ENCODE measurements around the gene NEK11.

Gene NEK11

GRCh38 chr3:131381445-131382291 is 355.0 kb downstream of the NEK11 start, which contains the start of gene NUDT16:
Gene NUDT16, plus strand, starts transcription at chr3:131381774. Its CDS starts 31 bp downstream, at chr3:131381805.
- Histone ChIP-seq H4K8ac (ENCODE audit: low read depth, low read length) (no peak within 1 kb of the TSS), H3K4ac (ENCODE audit: low read depth, low read length) (peak within 1 kb of the TSS; percentile 46), H3K79me1 (ENCODE audit: low read length) (peaks cover 4% of the 10 kb centered on the region), H3K4me2 (ENCODE audit: low read length) (peak within 1 kb of the TSS; percentile 90), H3K23ac (ENCODE audit: low read length) (peak within 1 kb of the TSS; percentile 91), H3K79me2 (ENCODE audit: control insufficient read depth, insufficient read depth, low read length) (no peaks in the 10 kb centered on the region), H3K4me3 (ENCODE audit: low read length) (peak within 1 kb of the TSS; percentile 69), H2BK120ac (ENCODE audit: low read depth, low read length) (no peak within 1 kb of the TSS), H3K36me3 (ENCODE audit: control insufficient read depth, insufficient read depth, low read length) (no peaks in the 10 kb centered on the region), H3K4me1 (ENCODE audit: control insufficient read depth, low read depth, low read length) (no peaks in the 10 kb centered on the region), H3K18ac (ENCODE audit: low read length) (peak within 1 kb of the TSS; percentile 42), H3K27ac (ENCODE audit: low read depth, low read length) (no peak within 1 kb of the TSS), H2BK15ac (replicated peaks; ENCODE audit: low read depth) (no peak within 1 kb of the TSS), H2AK5ac (ENCODE audit: low read length) (no peak within 1 kb of the TSS), H2BK5ac (ENCODE audit: low read length) (no peak within 1 kb of the TSS), H4K5ac (ENCODE audit: low read length) (no peak within 1 kb of the TSS), H3K56ac (ENCODE audit: low read length) (peak within 1 kb of the TSS; percentile 93), H3K27me3 (ENCODE audit: insufficient read depth, low read length, poor library complexity) (no peaks in the 10 kb centered on the region), H3K9ac (ENCODE audit: low read length) (peak within 1 kb of the TSS; percentile 76)
- peak; percentile 99 for DNase-seq
- WGBS (ENCODE audit: extremely low coverage, insufficient coverage, low lambda C conversion rate), result no CpG with 5 or more reads among the region's 73 CpGs

- H4K5ac ChIP-seq (ENCODE audit: low read length), result no peak overlapping the region
- H3K4me3 ChIP-seq (ENCODE audit: low read length), result no peak overlapping the region
- H3K4me2 ChIP-seq (ENCODE audit: low read length), result no peak overlapping the region
- no peaks in the 10 kb centered on the region for H3K79me2 ChIP-seq (ENCODE audit: control insufficient read depth, insufficient read depth, low read length)
- DNase-seq, result peak; percentile 25
- H3K79me1 ChIP-seq (ENCODE audit: low read length), result peaks cover 4% of the 10 kb centered on the region
- no peaks in the 10 kb centered on the region for H3K27me3 ChIP-seq (ENCODE audit: insufficient read depth, low read length, poor library complexity)
- H3K4me1 ChIP-seq (ENCODE audit: control insufficient read depth, low read depth, low read length), result no peaks in the 10 kb centered on the region
- H3K4ac ChIP-seq (ENCODE audit: low read depth, low read length), result no peak overlapping the region
- no peak overlapping the region for H2AK5ac ChIP-seq (ENCODE audit: low read length)
- H3K18ac ChIP-seq (ENCODE audit: low read length), result no peak overlapping the region
- no CpG with 5 or more reads among the region's 6 CpGs for WGBS (ENCODE audit: extremely low coverage, insufficient coverage, low lambda C conversion rate)
- no peak overlapping the region for H3K9ac ChIP-seq (ENCODE audit: low read length)
- no peak overlapping the region for H3K27ac ChIP-seq (ENCODE audit: low read depth, low read length)
- no peak overlapping the region for H4K8ac ChIP-seq (ENCODE audit: low read depth, low read length)
- no peak overlapping the region for H2BK5ac ChIP-seq (ENCODE audit: low read length)
- H3K56ac ChIP-seq (ENCODE audit: low read length), result no peak overlapping the region
- H3K36me3 ChIP-seq (ENCODE audit: control insufficient read depth, insufficient read depth, low read length), result no peaks in the 10 kb centered on the region
- H2BK15ac ChIP-seq (replicated peaks; ENCODE audit: low read depth), result no peak overlapping the region
- no peak overlapping the region for H3K23ac ChIP-seq (ENCODE audit: low read length)
- H2BK120ac ChIP-seq (ENCODE audit: low read depth, low read length), result no peak overlapping the region
Observed at GRCh38 chr3:131386429-131387165, 359.9 kb downstream of the NEK11 start.

- no CpG with 5 or more reads among the region's 1 CpG for WGBS (ENCODE audit: extremely low coverage, insufficient coverage, low lambda C conversion rate)
Observed at GRCh38 chr3:131387796-131388489, 361.3 kb downstream of the NEK11 start.

GRCh38 chr3:131388490-131388799 is 361.8 kb downstream of the NEK11 start:
- no peak for DNase-seq
- no peak overlapping the region for H3K4me2 ChIP-seq (ENCODE audit: low read length)
- H4K5ac ChIP-seq (ENCODE audit: low read length), result no peak overlapping the region
- H3K18ac ChIP-seq (ENCODE audit: low read length), result no peak overlapping the region
- H4K8ac ChIP-seq (ENCODE audit: low read depth, low read length), result no peak overlapping the region
- H3K4ac ChIP-seq (ENCODE audit: low read depth, low read length), result no peak overlapping the region
- H3K9ac ChIP-seq (ENCODE audit: low read length), result no peak overlapping the region
- no peak overlapping the region for H3K4me3 ChIP-seq (ENCODE audit: low read length)
- H3K23ac ChIP-seq (ENCODE audit: low read length), result no peak overlapping the region
- no CpG with 5 or more reads among the region's 2 CpGs for WGBS (ENCODE audit: extremely low coverage, insufficient coverage, low lambda C conversion rate)
- no peak overlapping the region for H3K27ac ChIP-seq (ENCODE audit: low read depth, low read length)
- no peak overlapping the region for H2BK5ac ChIP-seq (ENCODE audit: low read length)
- no peak overlapping the region for H2AK5ac ChIP-seq (ENCODE audit: low read length)
- no peak overlapping the region for H2BK15ac ChIP-seq (replicated peaks; ENCODE audit: low read depth)
- H3K36me3 ChIP-seq (ENCODE audit: control insufficient read depth, insufficient read depth, low read length), result no peaks in the 10 kb centered on the region
- no peak overlapping the region for H3K56ac ChIP-seq (ENCODE audit: low read length)
- no peaks in the 10 kb centered on the region for H3K4me1 ChIP-seq (ENCODE audit: control insufficient read depth, low read depth, low read length)
- no peak overlapping the region for H2BK120ac ChIP-seq (ENCODE audit: low read depth, low read length)
- H3K27me3 ChIP-seq (ENCODE audit: insufficient read depth, low read length, poor library complexity), result no peaks in the 10 kb centered on the region
- no peaks in the 10 kb centered on the region for H3K79me1 ChIP-seq (ENCODE audit: low read length)
- H3K79me2 ChIP-seq (ENCODE audit: control insufficient read depth, insufficient read depth, low read length), result no peaks in the 10 kb centered on the region

More at GRCh38 chr3:131387796-131388489, 361.3 kb downstream of the NEK11 start:
- H3K79me2 ChIP-seq (ENCODE audit: control insufficient read depth, insufficient read depth, low read length), result no peaks in the 10 kb centered on the region
- no peak overlapping the region for H2BK120ac ChIP-seq (ENCODE audit: low read depth, low read length)
- H3K56ac ChIP-seq (ENCODE audit: low read length), result no peak overlapping the region
- H3K4me1 ChIP-seq (ENCODE audit: control insufficient read depth, low read depth, low read length), result no peaks in the 10 kb centered on the region
- H3K4ac ChIP-seq (ENCODE audit: low read depth, low read length), result no peak overlapping the region
- no peak overlapping the region for H4K8ac ChIP-seq (ENCODE audit: low read depth, low read length)
- H3K79me1 ChIP-seq (ENCODE audit: low read length), result peaks cover 2% of the 10 kb centered on the region
- H2AK5ac ChIP-seq (ENCODE audit: low read length), result no peak overlapping the region
- no peak overlapping the region for H3K4me3 ChIP-seq (ENCODE audit: low read length)
- no peak overlapping the region for H3K23ac ChIP-seq (ENCODE audit: low read length)
- no peak overlapping the region for H3K18ac ChIP-seq (ENCODE audit: low read length)
- no peak overlapping the region for H4K5ac ChIP-seq (ENCODE audit: low read length)
- H2BK15ac ChIP-seq (replicated peaks; ENCODE audit: low read depth), result no peak overlapping the region
- no peak overlapping the region for H3K9ac ChIP-seq (ENCODE audit: low read length)
- no peaks in the 10 kb centered on the region for H3K36me3 ChIP-seq (ENCODE audit: control insufficient read depth, insufficient read depth, low read length)
- no peak overlapping the region for H2BK5ac ChIP-seq (ENCODE audit: low read length)
- no peak overlapping the region for H3K4me2 ChIP-seq (ENCODE audit: low read length)
- no peaks in the 10 kb centered on the region for H3K27me3 ChIP-seq (ENCODE audit: insufficient read depth, low read length, poor library complexity)
- H3K27ac ChIP-seq (ENCODE audit: low read depth, low read length), result no peak overlapping the region
- peak; percentile 59 for DNase-seq

- Histone ChIP-seq H3K4ac (ENCODE audit: low read depth, low read length) (no peak overlapping the region), H3K4me3 (ENCODE audit: low read length) (no peak overlapping the region), H3K9ac (ENCODE audit: low read length) (no peak overlapping the region), H3K27me3 (ENCODE audit: insufficient read depth, low read length, poor library complexity) (no peaks in the 10 kb centered on the region), H3K27ac (ENCODE audit: low read depth, low read length) (no peak overlapping the region), H3K4me2 (ENCODE audit: low read length) (no peak overlapping the region), H3K79me1 (ENCODE audit: low read length) (no peaks in the 10 kb centered on the region), H2BK120ac (ENCODE audit: low read depth, low read length) (no peak overlapping the region), H4K5ac (ENCODE audit: low read length) (no peak overlapping the region), H3K79me2 (ENCODE audit: control insufficient read depth, insufficient read depth, low read length) (no peaks in the 10 kb centered on the region), H2AK5ac (ENCODE audit: low read length) (no peak overlapping the region), H2BK15ac (replicated peaks; ENCODE audit: low read depth) (no peak overlapping the region), H3K23ac (ENCODE audit: low read length) (no peak overlapping the region), H2BK5ac (ENCODE audit: low read length) (no peak overlapping the region), H3K36me3 (ENCODE audit: control insufficient read depth, insufficient read depth, low read length) (no peaks in the 10 kb centered on the region), H4K8ac (ENCODE audit: low read depth, low read length) (no peak overlapping the region), H3K56ac (ENCODE audit: low read length) (no peak overlapping the region), H3K18ac (ENCODE audit: low read length) (no peak overlapping the region), H3K4me1 (ENCODE audit: control insufficient read depth, low read depth, low read length) (no peaks in the 10 kb centered on the region)
- no peak for DNase-seq
- no CpG with 5 or more reads among the region's 2 CpGs for WGBS (ENCODE audit: extremely low coverage, insufficient coverage, low lambda C conversion rate)
Observed at GRCh38 chr3:131390331-131390730, 363.7 kb downstream of the NEK11 start.

All from mesendoderm (in vitro differentiated cells).